Measurements from ENCODE around the gene ZFHX3.

ZFHX3 gene

GRCh38 chr16:72909196-72909595, 138.7 kb downstream of the ZFHX3 start:
- no peak for DNase-seq (ENCODE audit: low read depth)

- DNase-seq (ENCODE audit: low read depth) = no peak
These were observed 139.4 kb downstream of the ZFHX3 start for GRCh38 chr16:72908362-72909167.

GRCh38 chr16:72905581-72905980, 142.3 kb downstream of the ZFHX3 start:
- DNase-seq (ENCODE audit: low read depth) = no peak

- DNase-seq (ENCODE audit: low read depth) = no peak
These were observed 144.8 kb downstream of the ZFHX3 start for GRCh38 chr16:72903176-72903575.

- no peak for DNase-seq (ENCODE audit: low read depth)
These were observed 145.7 kb downstream of the ZFHX3 start for GRCh38 chr16:72902206-72902605.

GRCh38 chr16:72901000-72901627, 146.8 kb downstream of the ZFHX3 start:
- no peak for DNase-seq (ENCODE audit: low read depth)

- DNase-seq (ENCODE audit: low read depth) = no peak
These were observed 149.6 kb downstream of the ZFHX3 start for GRCh38 chr16:72898216-72898825.

GRCh38 chr16:72897707-72898106, 150.2 kb downstream of the ZFHX3 start:
- DNase-seq (ENCODE audit: low read depth) = no peak

- no peak for DNase-seq (ENCODE audit: low read depth)
These were observed 151.3 kb downstream of the ZFHX3 start for GRCh38 chr16:72896485-72897118.

GRCh38 chr16:72895951-72896350, 152.0 kb downstream of the ZFHX3 start:
- no peak for DNase-seq (ENCODE audit: low read depth)

- no peak for DNase-seq (ENCODE audit: low read depth)
These were observed 153.4 kb downstream of the ZFHX3 start for GRCh38 chr16:72894293-72895151.

GRCh38 chr16:72891291-72892227, 156.4 kb downstream of the ZFHX3 start:
- no peak for DNase-seq (ENCODE audit: low read depth)

GRCh38 chr16:72890587-72890986, 157.3 kb downstream of the ZFHX3 start:
- no peak for DNase-seq (ENCODE audit: low read depth)

- no peak for DNase-seq (ENCODE audit: low read depth)
These were observed 158.0 kb downstream of the ZFHX3 start for GRCh38 chr16:72889616-72890582.

GRCh38 chr16:72887537-72887936, 160.4 kb downstream of the ZFHX3 start:
- no peak for DNase-seq (ENCODE audit: low read depth)

GRCh38 chr16:72886346-72886974, 161.5 kb downstream of the ZFHX3 start:
- DNase-seq (ENCODE audit: low read depth) = no peak

GRCh38 chr16:72884573-72884972, 163.4 kb downstream of the ZFHX3 start:
- DNase-seq (ENCODE audit: low read depth) = no peak

- no peak for DNase-seq (ENCODE audit: low read depth)
These were observed 163.9 kb downstream of the ZFHX3 start for GRCh38 chr16:72884037-72884436.

GRCh38 chr16:72879846-72880245, 168.1 kb downstream of the ZFHX3 start:
- DNase-seq (ENCODE audit: low read depth) = no peak

Measured in T follicular helper cell (primary cell).